HCEC 1CT (cell line): ENCODE data around the gene PAF1.
"Not testable (repeated sequence)": the region's sequence is repeated elsewhere in the genome, so short reads cannot be mapped to it uniquely, and the experiment has no call there.

ENCODE experiments used
- DNase-seq: peaks from one replicate; pipeline ENCODE4 v3.0.0-alpha.2; 2017

The PAF1 gene

DNA sequence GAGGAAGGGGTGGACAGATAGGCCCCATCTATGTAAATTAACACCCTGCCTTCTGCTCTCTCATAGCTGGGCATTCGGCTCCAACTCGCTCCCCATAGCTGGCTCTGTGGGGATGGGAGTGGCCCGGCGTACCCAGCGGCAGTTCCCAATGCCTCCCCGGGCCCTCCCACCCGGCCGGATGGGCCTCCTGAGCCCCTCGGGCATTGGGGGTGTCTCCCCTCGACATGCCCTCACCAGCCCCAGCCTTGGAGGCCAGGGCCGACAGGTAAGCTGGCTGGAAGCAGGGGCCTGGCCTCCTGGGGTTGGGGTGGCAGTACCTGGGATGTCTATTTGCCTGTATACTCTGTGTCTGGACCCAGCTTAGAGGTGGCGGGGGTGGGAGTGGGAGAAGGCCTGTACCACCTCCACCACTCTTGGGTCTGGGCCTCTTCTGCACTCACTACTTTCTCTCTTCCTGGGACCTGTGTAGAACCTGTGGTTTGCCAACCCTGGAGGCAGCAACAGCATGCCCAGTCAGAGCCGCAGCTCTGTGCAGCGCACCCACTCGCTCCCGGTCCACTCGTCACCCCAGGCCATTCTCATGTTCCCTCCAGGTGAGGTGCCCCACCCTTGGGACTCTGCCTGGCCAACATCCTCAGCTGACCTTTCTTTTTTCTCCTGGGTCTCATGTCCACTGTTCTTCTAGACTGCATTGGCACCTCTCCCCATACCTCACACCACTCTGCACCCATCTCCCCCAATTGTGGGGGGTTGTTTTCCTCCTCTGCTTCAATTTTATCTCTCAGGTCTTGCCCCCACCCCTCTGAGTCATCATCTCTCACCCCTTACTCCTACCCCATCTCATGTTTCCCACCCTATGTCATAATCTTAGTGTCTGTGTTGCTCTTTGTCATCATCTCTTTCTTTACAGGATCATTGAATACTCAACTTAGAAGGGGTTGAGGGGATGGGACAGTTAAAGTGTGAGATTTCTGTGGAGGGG lies 10.1 kb downstream of the PAF1 start:
- DNase-seq: no peak

DNA sequence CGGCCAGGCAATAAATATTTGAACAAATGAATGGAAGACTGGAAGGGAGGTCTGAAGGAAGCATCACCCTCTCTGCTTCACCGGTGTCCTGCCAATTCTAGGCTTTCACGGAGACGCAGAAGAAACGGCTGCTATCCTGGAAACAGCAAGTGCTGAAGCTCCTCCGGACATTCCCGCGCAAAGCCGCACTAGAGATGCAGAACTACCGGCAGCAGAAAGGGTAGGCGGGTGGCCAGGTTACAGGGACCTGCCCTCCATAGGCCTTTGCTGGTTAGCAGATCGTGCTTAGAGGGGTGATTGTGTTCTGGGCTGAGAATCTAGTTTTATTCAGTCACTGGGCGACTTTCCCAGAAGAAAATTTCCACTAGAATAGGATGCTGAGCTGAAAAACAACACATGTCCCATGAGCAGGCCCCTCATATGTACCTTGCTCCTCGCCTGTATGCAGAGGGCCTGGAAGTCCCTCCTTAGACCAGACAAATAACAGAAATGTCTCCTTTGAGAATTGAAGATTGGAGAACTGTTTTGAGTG lies 11.0 kb downstream of the PAF1 start:
- no peak for DNase-seq

DNA sequence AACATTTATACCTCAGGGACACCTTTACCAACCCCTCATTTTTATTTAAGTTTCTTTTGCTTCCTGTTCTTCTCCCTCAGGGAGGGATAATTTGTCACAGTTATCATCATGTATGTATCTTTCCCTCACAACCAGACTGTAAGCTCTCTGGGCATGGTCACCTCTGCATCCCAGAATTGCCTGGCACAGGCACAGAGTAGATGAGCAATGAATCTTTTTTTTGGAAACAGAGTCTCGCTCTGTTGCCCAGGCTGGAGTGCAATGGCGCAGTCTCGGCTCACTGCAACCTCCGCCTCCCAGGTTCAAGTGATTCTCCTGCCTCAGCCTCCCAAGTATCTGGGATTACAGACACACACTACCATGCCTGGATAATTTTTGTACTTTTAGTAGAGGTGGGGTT lies 11.5 kb downstream of the PAF1 start:
- DNase-seq: not testable (repeated sequence)

DNA sequence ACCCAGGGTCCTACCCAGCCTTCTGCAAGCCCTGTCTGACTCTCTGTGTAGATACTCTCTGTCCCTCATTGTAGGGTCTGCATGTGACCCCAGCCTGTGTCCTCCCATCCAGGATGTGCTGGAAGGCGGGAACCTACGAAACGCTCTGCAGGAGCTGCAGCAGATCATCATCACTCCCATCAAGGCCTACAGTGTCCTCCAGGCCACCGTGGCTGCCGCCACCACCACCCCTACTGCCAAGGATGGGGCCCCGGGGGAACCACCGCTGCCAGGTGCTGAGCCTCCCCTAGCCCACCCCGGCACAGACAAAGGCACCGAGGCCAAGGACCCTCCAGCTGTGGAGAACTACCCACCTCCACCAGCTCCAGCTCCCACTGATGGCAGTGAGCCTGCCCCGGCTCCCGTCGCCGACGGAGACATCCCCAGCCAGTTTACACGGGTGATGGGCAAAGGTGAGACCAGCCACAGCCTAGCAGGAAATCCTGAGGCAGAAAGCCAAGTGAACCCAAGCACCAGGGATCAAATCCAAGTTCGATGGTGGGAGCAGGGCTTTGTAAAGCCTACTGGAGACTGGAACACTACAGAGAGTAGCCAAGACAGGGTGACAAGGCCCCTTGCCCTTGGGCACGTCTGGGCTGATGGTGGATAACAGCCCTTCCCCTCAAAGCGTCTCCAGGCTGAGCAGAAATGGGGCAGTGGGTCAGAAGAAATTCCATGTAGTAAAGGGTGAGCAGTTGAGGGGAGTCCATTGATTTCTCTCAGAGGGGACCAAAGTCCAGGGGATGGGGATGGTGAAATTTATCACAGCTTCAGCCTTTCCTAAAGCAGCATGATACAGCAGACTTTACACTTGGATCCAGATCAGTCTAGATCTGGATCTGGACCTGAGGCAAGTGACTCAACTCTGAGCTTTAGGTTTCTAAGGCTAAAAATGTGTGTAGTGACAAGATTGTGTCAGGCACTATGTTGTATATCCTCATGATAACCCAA lies 13.2 kb downstream of the PAF1 start:
- DNase-seq: no peak

DNA sequence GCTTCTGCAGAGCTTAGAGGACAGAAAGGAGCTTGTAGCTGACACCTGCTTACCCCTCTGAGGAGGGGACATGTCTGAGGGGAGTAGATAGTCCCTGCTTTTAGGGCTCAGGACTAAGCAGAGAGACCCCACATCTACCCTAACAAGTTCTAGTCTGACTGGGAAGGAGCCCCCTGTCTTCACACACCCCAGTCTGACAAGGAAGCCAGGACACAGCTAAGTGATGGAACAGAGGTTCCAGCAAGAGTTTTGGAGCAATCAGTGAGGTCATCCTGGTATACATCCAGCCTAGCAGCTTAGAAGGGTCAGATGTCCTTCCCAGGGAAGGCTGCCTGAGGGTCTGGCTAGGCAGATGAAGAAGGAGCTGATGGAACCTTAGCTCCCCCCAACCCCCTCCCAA lies 15.0 kb downstream of the PAF1 start:
- no peak for DNase-seq

DNA sequence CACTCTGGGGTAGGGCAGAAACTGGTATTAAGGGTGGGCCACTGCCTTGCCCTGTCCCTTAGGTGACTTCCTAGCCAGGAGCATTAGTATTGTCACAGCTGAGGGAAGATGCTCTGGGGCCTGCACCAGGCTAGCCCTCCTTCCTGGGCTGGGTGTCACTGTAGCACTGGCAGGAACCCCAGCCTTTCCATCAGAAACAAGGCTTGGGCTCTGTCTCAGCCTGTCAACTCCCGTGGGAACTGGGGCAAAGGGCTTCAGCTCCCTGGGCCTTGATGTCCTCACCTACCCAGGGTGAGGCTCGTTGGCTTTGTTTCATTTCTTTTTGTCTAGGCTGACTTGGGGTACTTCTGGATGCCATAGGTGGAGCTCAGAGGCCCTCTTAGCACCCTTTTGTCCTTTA lies 18.0 kb downstream of the PAF1 start:
- no peak for DNase-seq

DNA sequence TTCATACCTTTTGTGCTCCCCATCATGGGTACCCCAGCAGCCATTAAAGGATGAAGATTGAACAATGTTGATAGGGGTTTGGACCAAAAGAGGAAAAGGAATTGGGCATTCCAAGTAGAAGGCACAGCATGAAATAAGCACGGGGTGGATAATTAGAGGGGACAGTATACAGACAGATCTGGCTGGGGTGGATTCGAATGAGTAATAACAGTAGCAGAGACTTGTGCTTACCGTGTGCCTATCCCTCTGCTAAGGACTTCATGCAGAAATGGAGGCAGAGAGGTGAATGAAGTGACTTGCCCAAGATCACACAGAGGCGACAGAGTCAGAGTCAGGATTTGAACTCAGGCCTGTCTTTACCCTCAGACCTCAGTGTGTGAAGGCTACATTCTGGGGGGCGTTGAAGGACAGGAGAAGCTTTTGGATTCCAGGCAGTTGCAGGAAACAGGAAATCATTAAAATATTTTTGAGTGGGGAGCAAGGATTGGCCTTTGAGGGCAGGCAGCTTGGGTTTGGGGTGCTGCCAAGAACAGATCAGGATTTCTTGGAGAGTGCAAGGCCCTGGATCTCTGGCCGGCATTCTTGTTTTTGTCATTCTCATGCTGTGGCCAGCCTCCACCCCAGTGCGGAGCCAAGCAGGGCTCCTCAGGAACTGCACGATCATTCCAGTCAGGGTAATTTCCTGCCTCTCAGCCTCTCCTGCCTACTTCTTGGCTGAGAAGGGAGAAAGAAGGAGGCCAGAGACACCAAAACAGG lies 18.7 kb downstream of the PAF1 start:
- DNase-seq: peak; percentile 93

DNA sequence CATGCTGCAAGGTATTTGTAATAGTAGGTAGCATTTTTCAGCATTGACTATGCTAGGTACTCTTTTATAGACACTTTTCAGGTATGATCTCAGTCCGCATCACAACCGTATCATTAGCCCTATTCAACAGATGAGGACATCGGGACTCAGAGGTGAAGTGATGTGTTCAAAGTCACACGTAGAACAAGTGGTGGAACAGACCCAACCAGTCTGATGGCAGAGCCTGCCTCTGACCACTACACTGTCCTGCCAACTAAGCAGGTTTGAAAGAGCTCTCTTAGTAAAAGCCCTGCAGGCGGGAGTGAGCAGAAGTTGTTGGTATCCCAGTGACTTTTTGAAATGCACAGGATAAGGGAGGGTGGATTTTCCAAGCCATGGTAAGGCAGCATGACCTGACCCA lies 20.2 kb downstream of the PAF1 start:
- DNase-seq: no peak

DNA sequence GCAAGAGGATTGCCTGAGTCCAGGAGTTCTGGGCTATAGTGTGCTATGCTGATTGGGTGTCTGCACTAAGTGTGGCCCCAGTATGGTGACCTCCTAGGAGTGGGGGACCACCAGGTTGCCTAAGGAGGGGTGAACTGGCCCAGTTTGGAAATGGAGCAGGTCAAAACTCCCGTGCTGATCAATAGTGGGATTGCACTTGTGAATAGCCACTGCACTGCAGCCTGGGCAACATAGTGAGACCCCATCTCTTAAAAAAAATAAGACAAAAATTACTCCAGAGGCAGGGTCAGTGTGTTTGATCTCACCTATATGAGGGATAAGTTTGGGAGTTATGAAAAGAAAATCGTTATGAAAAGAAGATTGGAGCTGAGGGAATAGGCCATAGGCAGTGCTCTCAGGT lies 21.7 kb downstream of the PAF1 start:
- no peak for DNase-seq

DNA sequence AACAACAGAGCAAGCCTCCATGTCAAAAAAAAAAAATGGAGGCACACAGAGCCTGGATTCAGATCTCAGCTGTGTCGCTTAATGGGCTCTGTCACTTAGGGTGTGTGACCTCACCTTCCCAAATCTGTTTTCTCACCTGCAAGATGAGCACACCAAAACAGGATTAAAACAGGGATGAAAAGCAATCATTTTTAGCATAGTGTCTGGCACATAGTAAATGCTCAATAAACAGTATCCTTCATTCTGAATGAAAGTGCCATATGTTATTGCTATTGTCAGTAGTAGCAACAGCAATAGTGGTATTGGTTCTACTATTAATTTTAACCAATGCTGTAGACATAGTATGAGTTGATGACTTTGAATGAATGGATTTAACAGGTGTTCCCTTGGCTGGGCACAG lies 25.4 kb downstream of the PAF1 start:
- DNase-seq: no peak

DNA sequence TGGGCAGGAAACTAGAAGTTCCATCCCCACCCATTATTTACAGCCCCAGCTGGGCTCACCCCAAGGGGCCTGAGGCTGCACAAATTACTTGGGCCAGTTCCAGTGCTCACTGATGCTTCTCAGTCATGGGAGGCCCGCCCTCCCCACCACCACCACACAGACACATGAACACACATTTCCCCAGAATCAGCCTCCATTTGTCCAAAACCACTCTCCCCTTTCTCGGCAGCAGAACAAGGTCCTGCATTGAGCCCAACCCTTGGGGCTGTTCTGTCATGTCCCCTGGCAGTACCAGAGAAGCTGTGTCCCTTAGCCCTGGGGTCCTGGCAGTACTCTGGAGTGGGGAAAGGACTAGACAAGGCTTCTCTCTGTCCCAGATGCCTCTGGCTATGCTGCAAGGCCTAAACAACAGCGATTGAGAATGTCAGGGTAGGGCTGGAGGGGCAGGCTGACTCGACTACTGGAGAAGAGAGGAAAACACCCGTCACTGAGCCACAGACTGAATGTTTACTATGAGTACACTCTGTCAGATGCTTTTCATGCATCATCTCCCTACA lies 26.9 kb downstream of the PAF1 start:
- DNase-seq: no peak

DNA sequence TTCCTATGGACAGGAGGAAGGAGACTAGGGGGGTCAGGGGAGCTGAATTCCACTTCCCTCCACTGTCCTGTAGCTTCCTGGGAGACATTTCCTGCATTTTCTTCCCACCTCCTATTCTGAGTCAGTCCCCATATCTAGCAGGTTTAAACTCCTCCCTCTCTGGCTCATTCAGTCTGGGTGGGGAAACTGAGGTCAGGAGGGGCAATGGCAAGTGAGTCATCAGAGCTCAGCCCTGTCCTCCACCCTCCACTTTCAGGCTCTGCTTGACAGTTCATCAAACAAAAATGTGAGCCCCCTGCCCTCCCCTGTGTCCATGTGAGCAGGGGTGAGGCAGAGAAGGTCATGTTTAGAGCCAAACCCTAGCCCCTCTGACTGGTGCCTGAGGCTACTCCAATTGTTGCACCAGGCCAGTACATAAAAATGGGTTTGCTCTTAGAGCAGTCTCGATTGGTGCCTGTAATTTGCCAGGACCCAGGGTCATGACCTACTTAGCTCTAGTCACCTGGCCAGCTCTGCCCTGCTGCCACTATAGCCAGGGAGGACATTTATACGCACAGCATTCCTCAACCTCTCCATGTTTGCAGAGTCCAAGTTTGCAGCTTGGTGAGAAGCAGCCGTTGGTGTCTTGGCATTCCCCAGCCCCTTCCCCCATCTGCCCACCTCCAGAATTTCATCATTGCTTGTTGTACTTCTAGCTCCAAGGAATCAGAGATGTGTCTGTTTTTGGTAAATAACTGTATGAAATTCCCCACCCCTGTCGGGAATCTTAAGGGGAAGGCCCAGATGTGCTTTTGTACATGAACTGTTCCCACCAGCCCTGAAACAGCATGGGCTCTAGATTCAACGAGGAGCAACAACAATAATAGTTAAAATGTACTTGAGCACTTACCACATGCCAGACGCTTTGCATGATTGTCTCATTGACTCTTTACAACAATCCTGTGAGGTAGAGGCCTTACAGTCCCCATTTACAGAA lies 27.9 kb downstream of the PAF1 start:
- peak; percentile 63 for DNase-seq

DNA sequence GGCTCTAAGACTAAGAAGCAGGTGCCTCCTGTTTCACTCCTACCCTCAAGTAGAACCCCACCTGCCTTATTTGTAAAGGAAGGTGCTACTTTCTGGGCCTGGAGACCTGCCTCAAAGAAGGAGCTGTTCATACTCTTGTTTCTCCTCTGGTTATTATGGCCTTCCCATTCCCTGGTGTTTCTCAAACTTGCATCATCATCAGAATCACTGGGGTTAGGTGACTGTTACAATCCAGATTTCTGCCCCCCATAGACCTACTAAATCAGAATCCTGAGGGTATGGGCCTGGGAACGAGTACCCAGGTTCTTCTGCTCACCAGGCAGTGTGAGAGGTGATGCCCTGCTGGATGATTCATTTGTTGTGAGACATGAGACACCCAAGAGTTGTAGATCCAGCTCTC lies 30.3 kb downstream of the PAF1 start:
- no peak for DNase-seq

DNA sequence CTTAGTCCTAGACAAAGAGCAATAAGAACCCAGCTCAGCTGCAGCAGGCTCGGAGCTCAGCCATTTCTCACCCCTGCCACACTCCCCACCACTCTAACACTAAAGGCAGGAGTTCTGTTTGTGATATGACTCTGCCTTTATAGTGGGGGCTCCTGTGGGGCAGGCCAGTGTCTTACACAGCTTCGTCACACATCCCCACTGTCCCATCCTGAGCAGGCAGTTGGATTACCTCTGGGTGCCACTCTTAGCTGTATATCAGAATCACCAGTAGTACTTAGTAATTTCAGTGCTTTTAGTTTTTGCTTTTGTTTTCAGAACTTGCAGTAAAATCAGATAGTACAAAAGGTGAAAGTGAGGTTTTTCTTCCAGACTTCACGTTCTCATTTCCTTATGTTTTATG lies 31.9 kb downstream of the PAF1 start:
- no peak for DNase-seq

DNA sequence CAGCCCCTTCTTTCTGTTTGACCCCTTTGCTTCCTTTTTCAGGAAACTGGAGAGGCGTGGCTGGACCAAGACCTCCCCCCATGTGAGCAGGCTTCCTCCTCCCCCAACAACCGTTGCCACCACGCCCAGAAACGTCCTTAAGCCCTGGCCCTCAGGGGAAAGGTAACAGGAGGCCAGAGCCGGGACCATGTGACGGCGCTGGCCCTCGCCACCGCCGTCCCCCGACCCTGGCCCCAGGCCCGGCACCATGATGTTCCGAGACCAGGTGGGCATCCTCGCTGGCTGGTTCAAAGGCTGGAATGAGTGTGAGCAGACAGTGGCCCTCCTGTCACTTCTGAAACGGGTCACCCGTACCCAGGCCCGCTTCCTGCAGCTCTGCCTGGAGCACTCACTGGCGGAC lies 34.3 kb downstream of the PAF1 start:
- no peak for DNase-seq

DNA sequence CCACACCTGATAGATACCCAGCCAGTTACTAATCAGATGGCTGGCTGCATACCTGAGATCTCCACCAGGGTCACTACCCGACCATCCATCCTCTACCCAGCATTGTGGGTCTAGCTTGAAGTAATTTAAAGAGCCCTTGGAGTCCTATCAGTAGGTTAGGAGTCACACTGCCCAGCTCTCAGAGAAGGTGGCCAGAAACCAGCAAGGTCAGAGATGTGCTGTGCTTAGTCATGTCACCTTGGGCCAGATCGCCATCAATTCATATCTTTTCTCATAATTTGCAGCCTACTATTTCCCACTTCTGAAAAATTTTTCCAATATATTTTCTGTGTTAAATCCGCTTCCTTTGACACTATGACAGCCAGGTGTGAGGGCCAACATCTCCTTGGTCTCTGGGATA lies 34.8 kb downstream of the PAF1 start:
- DNase-seq: no peak

DNA sequence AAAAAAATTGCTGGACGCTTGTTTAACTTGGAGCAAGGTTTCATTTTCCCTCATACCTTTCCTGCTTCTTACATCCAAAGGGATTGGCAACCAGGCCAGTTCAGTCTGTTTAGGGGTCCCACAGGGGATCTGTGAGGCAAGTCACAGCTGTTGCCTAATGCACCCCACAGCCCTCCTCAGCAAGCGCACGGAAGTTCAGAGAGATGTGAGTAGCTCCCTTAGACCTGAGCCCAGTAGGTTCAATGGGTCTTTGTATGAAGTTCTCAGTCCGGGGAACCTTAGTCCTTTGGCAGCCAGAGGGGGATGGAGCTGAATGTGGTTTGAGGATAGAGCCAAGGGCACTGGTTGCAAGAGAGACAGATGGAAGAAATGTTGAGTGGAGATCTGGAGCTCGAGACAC lies 35.7 kb downstream of the PAF1 start:
- DNase-seq: no peak

DNA sequence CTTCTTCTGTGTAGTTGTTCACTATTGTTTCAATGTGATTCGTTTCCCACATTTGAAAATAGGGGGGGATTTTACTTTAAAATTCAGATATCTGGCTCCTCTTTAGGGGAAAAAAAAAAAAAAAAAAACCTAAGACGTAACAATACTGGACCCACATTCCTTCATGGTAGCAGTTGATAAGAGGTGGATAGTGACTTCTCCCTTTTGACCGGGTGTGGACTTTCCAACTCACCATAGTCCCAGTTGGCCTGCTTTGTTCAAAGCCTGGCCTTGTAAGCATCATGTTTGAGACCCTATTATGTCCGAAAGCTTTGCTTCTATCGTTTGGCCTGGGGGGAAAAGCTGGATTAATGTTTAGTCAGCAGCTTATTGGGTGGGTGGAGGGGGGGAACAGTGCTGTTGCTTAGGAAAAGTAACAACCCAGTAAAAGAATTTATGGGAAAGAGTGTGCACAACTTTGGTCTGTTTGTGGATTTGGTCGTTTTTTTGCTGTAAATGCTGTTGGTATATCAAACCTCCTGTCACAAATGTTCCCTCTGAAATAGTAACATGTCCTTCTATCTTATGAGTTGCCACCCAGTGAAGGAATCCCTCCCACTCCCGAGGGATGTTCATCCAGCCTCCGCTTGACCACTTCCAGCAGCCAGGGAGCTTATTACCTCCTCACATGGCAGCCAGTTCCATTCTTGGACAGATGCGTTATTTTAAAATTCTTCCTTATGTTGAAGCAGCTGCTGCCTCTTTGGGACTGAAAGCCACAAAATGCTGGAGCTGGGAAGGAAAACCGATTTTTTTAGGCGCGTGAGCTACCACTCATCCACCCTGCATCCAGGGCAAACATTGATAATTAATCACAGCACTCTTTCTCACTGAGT lies 38.3 kb downstream of the PAF1 start:
- DNase-seq: no peak

DNA sequence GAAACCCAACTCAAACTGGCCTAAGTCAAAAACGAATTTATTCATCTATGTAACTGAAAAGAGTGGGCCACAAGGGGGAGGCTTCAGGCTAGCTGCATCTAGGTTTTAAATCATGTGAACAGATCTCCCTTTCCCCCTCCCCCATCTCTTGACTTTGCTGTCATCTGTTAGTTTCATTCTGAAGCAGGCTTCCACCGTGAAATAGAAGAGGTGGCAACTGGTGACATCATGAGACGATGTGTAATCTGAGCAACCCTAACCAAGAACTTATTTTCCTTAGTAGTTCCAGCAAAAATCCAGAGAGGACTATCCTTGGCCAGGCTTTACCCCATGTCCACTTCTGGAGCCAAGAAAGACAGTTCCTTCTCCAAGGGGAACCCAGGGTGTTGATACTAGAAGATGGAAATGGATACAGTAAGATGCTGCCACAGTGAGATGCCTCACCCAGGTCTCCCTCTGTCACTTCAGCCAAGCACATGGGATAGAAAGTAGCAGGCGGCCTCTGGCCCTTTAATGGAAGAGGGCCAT lies 39.3 kb downstream of the PAF1 start:
- DNase-seq: no peak

DNA sequence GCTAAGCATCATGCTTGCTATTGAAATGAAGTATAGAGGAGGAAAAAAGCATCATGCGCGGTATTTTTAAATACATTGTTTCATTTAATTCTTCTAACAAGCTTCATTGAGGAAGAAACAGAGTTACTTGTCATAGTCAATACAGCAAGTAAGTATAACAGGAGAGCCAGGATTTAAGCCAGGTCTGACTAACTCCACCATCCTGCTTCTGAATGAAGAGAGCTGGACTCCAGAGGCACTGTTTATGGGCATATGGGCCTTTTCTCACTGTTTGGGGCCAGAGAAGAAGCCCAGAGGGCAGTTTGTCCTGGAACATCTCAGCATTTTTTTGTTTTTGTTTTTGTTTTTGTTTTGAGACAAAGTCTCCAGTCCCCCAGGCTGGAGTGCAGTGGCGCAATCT lies 40.8 kb downstream of the PAF1 start:
- DNase-seq: no peak
